Keratinocyte (primary cell): ENCODE measurements around the gene PHIP.

Experiments used
- EZH2 ChIP-seq: IDR thresholded peaks from one replicate; pipeline ENCODE4 v1.6.1; 2012; ENCODE audit warnings: inconsistent platforms, mild to moderate bottlenecking, low read length, moderate library complexity
- TF ChIP-seq, protein P1 (sequence below), 3 experiments: IDR thresholded peaks in 1 of 3; conservative IDR thresholded peaks in 1 of 3; optimal IDR thresholded peaks in 1 of 3; 2 replicates in 2 of 3; 3 replicates in 1 of 3; pipeline versions ENCODE3 to v1.5.1; 2011; ENCODE audit warnings: low read length in 3 of 3, mild to moderate bottlenecking in 3 of 3, moderate library complexity in 2 of 3, control low read depth in 1 of 3, inconsistent platforms in 1 of 3; ENCODE audit not compliant: insufficient read depth in 2 of 3; ENCODE audit errors: extremely low read depth in 1 of 3

DNA sequence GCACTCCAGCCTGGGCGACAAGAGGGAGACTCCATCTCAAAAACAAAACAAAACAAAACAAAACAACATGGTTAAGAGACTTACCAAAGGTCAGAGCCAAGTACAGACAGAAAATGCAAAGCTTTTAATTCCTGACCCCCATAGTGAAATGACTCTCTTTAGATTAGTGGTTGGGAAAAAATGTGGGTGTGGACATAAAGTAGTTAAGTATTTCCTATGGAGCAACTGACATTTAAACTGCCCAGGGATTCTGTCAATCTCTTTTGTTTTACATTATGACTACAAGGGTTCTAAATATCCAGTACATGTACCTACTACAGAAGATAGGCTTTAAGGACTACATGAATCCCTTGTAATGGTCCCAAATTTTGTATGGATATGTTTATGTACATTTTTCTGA, 135.6 kb downstream of the PHIP start:
- TF ChIP-seq, protein P1, sequence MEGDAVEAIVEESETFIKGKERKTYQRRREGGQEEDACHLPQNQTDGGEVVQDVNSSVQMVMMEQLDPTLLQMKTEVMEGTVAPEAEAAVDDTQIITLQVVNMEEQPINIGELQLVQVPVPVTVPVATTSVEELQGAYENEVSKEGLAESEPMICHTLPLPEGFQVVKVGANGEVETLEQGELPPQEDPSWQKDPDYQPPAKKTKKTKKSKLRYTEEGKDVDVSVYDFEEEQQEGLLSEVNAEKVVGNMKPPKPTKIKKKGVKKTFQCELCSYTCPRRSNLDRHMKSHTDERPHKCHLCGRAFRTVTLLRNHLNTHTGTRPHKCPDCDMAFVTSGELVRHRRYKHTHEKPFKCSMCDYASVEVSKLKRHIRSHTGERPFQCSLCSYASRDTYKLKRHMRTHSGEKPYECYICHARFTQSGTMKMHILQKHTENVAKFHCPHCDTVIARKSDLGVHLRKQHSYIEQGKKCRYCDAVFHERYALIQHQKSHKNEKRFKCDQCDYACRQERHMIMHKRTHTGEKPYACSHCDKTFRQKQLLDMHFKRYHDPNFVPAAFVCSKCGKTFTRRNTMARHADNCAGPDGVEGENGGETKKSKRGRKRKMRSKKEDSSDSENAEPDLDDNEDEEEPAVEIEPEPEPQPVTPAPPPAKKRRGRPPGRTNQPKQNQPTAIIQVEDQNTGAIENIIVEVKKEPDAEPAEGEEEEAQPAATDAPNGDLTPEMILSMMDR (optimal IDR thresholded peaks at IDR 0.05 in 1 of 3, IDR thresholded peaks at IDR 0.05 in 1 of 3, conservative IDR thresholded peaks at IDR 0.05 in 1 of 3; ENCODE audit: extremely low read depth in 1 of 3, insufficient read depth in 2 of 3, low read length in 3 of 3): no peak
- TF ChIP-seq EZH2: no peak
